NB4 (cell line): ENCODE data around the gene BCAS3.

ENCODE experiments used
- DNase-seq: peaks from one replicate; pipeline ENCODE4 v3.0.0; 2010; ENCODE audit warnings: low read depth
- H3K4me3 ChIP-seq: one replicate; pipeline ENCODE4 v1.5.1; 2011; ENCODE audit warnings: mild to moderate bottlenecking, low read depth, low read length, moderate library complexity
- CTCF ChIP-seq: IDR thresholded peaks from one replicate; pipeline ENCODE4 v1.5.1; 2012; ENCODE audit warnings: low read depth, low read length
- MAX ChIP-seq: IDR thresholded peaks from 2 replicates; pipeline ENCODE4 v1.6.1; 2011; ENCODE audit warnings: low read depth, low read length
- MYC ChIP-seq: IDR thresholded peaks from 2 replicates; pipeline ENCODE4 v1.6.1; 2011; ENCODE audit warnings: low read depth, low read length
- POLR2A ChIP-seq: IDR thresholded peaks from 2 replicates; pipeline ENCODE4 v1.6.1; 2011; ENCODE audit warnings: mild to moderate bottlenecking; ENCODE audit not compliant: insufficient read length; ENCODE audit errors: extremely low read depth

Gene BCAS3

GRCh38 chr17:61338874-61339478 lies 661.3 kb downstream of the BCAS3 start:
- TF ChIP-seq MYC (no peak), CTCF (no peak), MAX (no peak), POLR2A (no peak)
- no peak overlapping the region for H3K4me3 ChIP-seq

GRCh38 chr17:61340431-61341209 lies 663.0 kb downstream of the BCAS3 start:
- H3K4me3 ChIP-seq, result no peak overlapping the region
- peak; percentile 32 for DNase-seq
- TF ChIP-seq MAX, result no peak
- TF ChIP-seq CTCF, result no peak
- no peak for TF ChIP-seq MYC
- TF ChIP-seq POLR2A, result no peak

More at GRCh38 chr17:61338874-61339478, 661.3 kb downstream of the BCAS3 start:
- no peak for DNase-seq

GRCh38 chr17:61343576-61343975 lies 665.9 kb downstream of the BCAS3 start:
- H3K4me3 ChIP-seq, result no peak overlapping the region
- DNase-seq, result no peak
- TF ChIP-seq POLR2A, result no peak
- no peak for TF ChIP-seq CTCF
- TF ChIP-seq MYC, result no peak
- TF ChIP-seq MAX, result no peak

GRCh38 chr17:61345061-61345460 lies 667.4 kb downstream of the BCAS3 start:
- TF ChIP-seq CTCF, result no peak
- no peak overlapping the region for H3K4me3 ChIP-seq
- DNase-seq, result no peak

- DNase-seq, result no peak
- TF ChIP-seq CTCF (no peak), POLR2A (no peak), MYC (no peak), MAX (no peak)
- H3K4me3 ChIP-seq, result no peak overlapping the region
Observed at GRCh38 chr17:61345825-61346666, 668.4 kb downstream of the BCAS3 start.
